Tongue (tissue), 2 donors: Measurements from ENCODE around the gene SLC6A5. TPM values are rescaled to one million over a fixed set of nuclear protein-coding genes. Genes with fewer than 3 reads are reported as not detected.

Experiments
- DNase-seq: peaks from one replicate; pipeline ENCODE4 v3.0.0-alpha.2; 2015
- total RNA-seq: library from RNA; depleted of rRNA; stranded (reverse); fragments of >200 nt; gene quantifications from one replicate; pipeline ENCODE4 v1.2.3, GENCODE V29; 2014

SLC6A5 gene
- total RNA-seq, 1 donor from 2014 or later: not detected

DNA sequence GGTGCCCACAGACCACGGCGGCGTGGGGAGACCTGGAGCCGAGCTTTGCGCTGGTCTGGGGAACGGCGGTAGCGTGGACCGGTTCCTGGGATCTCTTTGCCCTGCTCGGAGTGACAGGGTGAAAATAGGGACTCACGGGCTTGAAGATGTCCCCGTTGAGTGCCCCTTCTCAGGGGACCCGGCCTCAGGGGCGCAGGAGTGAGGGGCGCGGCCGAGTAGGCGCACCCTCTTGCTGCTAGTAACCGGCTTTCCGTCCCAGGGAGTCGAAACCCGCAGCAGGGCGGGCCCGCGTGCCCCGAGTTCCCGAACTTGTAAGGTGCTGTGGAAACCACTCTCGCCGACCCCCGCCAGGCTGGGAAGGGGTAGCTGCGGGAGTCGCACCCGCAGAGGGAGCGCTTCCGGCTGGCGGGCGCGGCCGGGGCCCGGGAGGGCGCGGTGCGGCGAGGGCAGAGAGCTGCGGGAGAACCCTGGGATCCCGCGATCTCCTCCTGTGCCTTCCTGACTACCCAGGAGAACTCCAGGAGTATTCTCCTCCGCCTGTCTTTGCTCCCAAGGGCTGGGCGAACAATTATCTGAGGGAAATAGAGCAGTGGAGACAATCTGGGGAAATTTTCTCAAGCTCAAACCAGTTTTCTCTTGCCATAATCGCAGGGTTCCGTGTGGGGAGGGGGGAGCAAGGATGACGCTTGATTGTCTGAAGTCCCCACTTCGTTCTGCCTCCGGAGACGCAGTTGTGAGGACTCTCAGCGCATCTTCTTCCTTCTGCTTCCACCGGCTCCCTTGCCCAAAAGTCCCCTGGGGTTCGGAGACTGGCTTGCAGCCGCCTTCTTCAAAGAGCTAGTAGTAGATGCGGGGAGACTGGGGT lies 70.6 kb downstream of the SLC6A5 start:
- no peak for DNase-seq

DNA sequence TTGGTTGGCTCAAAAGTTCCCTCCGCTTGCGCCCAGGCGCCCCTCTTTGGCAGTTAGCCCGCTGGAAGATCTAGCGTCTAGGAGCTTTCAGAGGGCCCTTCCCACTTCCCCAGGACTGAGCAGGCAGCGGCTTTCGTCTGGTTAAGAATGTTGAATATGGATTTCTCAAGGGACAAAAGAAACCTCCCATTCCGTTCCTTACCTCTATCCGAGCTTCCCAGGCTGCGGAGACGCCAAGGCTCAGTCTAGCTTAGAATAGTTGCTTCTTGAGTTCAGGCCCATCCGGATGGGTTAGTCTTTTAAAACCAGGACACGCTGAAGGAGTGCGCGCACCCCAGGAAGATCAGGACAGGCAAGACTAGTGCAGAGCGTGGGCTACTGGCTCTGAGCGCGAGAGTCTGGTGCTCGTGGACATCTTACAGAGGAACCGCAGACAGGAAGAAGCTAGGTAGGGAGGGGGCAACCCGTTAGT lies 71.6 kb downstream of the SLC6A5 start:
- peak; percentile 25 for DNase-seq

DNA sequence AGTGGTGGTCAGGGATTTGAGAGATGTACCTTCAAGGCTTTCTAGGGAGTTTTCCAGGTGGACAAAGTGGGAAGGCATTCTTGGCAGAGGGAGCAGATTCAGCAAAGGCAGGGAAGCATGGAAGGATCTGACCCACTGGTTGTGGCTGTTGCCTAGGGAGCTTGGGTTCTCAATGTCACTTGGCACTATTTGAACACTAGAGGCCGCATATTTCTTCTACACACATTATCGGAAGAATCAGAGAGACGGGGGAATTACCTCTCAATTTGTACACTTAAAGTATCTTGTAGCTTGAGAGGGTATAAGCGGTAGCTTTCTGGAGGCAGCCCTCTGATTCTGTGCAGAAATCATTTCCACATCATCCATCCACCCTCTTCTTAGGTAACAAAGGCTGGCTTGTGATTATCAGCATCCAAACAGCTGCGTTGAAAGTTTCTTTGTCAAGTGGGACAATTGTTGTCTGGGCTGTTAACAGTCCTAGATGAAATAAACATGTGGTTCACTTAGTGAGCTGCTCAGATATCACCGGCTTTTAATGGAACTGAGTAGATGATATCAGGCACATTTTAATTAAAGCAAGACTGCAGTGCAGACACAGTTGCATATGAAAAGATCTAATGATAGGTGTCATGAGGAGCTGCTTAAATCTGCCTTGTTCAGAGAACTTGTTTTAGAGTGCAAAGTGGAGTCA lies 72.6 kb downstream of the SLC6A5 start:
- DNase-seq: peak; percentile 32

DNA sequence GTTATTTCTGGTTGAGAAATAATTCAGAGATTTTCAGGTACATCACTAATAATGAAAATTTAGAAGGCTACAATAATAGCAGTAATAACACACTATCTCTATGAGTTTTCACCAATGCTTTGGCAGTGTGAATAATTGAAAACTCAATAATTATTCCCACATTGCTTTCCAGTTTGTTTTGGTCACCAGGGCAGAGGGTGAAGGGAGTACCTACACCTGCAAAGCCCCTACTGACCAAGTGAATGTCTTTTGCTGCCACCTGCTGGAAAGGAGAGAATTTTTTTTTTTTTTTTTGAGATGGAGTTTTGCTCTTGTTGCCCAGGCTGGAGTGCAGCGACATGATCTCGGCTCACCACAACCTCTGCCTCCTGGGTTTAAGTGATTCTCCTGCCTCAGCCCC lies 73.2 kb downstream of the SLC6A5 start:
- no peak for DNase-seq

DNA sequence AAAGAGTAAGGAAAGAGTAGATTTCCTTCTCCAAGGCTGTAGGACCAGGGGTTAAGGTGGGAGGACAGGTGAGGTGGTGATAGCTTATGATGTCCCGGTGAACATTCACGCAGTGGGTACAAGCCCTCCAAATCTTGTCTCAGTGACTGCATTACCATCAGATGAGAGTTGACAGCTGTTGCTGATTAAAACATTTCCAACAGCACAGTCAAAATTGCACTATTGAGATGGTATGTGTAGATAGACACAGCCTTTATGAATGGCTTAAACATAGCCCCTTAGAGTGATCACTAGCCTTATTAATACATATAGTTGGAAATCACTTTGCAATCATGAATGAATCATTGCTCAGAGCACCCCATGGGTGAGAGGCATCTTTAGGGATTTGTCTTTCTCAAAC lies 77.2 kb downstream of the SLC6A5 start:
- DNase-seq: no peak

DNA sequence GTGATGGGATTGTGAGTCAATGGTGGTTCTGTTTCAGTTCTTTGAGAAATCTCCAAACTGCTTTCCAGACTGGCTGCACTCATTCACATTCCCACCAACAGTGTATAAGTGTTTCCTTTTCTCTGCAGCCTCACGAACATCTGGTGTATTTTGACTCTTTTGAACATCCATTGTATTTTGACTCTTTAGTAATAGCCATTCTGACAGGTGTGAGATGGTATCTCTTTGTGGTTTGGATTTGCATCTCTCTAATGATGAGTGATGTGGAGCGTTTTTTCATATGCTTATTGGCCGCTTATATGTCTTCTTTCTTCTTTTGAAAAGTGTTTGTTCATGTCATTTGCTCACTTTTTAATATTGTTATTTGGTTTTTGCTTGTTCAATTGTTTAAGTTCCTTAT lies 89.4 kb downstream of the SLC6A5 start:
- no peak for DNase-seq

DNA sequence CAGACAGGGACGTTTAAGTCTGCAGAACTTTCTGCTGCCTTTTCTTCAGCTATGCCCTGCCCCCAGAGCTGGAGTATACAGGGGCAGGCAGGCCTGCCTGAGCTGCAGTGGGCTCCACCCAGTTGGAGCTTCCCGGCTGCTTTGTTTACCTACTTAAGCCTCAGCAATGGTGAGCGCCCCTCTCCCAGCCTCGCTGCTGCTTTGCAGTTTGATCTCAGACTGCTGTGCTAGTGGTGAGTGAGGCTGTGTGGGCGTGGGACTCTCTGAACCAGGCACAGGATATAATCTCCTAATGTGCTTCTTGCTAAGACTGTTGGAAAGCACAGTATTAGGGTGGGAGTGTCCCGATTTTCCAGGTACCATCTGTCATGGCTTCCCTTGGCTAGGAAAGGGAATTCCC lies 108.5 kb downstream of the SLC6A5 start:
- DNase-seq: no peak

Other genes with a start within 250 kb of the SLC6A5 start
- 8.8 TPM for gene HTATIP2, start 235.9 kb upstream of the SLC6A5 start, total RNA-seq
- gene PRMT3, start 211.9 kb upstream of the SLC6A5 start, total RNA-seq: 16.3 TPM
- gene NELL1, start 70.0 kb downstream of the SLC6A5 start, total RNA-seq: 78.7 TPM